ENCODE results near the gene NIP7.

DNA sequence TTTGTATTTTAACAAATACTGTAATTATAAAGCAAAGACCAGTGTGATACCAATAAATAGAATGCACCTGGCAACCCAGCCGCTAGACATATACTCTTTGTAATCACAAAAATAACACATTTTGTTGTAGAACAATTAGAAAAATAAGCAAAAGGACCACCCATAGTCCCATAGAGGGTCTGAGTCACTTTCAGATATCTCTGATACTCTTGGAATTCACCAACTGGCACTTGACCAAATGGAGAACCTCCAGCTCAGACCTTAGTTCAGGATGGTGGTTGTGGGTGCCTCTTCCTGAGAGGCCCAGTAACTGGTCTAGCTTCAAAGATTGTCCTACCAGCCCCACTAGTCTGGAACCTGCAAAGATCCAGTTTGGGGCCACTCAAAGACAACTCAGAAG, 47.0 kb downstream of the NIP7 start:
- TF ChIP-seq, protein P1, sequence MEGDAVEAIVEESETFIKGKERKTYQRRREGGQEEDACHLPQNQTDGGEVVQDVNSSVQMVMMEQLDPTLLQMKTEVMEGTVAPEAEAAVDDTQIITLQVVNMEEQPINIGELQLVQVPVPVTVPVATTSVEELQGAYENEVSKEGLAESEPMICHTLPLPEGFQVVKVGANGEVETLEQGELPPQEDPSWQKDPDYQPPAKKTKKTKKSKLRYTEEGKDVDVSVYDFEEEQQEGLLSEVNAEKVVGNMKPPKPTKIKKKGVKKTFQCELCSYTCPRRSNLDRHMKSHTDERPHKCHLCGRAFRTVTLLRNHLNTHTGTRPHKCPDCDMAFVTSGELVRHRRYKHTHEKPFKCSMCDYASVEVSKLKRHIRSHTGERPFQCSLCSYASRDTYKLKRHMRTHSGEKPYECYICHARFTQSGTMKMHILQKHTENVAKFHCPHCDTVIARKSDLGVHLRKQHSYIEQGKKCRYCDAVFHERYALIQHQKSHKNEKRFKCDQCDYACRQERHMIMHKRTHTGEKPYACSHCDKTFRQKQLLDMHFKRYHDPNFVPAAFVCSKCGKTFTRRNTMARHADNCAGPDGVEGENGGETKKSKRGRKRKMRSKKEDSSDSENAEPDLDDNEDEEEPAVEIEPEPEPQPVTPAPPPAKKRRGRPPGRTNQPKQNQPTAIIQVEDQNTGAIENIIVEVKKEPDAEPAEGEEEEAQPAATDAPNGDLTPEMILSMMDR (IDR thresholded peaks at IDR 0.05), result no peak
- TF ChIP-seq POLR2A (IDR thresholded peaks at IDR 0.05), result no peak

Data from body of pancreas (tissue), 4 donors.